ENCODE data around the gene PHACTR1. TPM values are rescaled to one million over a fixed set of nuclear protein-coding genes. Genes with fewer than 3 reads are reported as not detected.

PHACTR1 gene
- polyA plus RNA-seq, 3 donors, result 9.9 to 14.8 (median 12.4) TPM

GRCh38 chr6:13049666-13050254 is 333.2 kb downstream of the PHACTR1 start:
- no peak for DNase-seq (ENCODE audit: low read depth in 3 of 3, low spot score in 2 of 3)

GRCh38 chr6:13053006-13053461 is 336.5 kb downstream of the PHACTR1 start:
- DNase-seq (ENCODE audit: low read depth in 3 of 3, low spot score in 2 of 3), result no peak

GRCh38 chr6:13058051-13058450 is 341.5 kb downstream of the PHACTR1 start:
- no peak for DNase-seq (ENCODE audit: low read depth in 3 of 3, low spot score in 2 of 3)

DNA sequence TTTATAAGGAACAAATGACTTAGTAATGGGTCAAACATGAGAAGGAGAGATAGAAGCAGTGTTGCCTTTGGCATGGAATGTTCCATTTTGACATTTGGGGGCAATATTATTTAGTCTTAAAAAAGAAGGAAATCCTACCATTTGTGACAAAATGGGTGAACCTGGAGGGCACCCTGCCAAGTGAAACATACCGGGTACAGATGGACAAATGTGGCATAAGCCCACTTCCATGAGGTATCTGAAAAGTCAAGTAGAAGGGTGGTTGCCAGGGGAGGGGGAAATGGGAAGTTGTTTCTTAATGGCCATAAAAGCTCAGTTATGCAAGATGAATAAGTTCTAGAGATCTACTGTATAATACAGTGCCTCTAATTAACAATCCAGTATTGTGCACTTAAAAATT is 342.5 kb downstream of the PHACTR1 start:
- no peak for DNase-seq (ENCODE audit: low read depth in 3 of 3, low spot score in 2 of 3)

DNA sequence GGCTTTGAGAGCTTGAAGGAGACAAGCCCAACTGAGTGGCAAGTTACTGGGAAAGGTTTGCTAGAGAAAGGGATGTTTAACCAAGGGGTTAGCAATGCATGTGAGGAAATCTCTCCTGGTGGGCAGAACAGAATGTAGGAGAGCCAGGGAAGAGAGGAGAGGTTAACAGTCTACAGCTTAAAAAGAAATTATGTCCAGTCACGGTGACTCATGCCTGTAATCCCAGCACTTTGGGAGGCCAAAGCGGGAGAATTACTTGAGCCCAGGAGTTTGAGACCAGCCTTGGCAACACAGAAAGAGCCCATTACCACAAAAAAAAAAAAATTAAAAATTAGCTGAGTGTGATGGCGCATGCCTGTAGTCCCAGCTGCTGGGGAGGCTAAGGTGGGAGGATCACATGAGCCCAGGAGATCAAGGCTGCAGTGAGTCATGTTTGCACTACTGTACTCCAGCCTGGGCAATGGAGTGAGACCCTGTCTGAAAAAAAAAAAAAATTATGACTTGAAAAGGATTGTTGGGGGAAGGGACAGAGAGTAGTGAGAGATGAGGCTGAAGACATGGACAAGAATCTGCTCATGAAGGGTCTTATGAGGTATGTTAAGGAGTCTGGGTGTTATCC is 346.8 kb downstream of the PHACTR1 start:
- no peak for DNase-seq (ENCODE audit: low read depth in 3 of 3, low spot score in 2 of 3)

GRCh38 chr6:13065581-13065980 is 349.0 kb downstream of the PHACTR1 start:
- no peak for DNase-seq (ENCODE audit: low read depth in 3 of 3, low spot score in 2 of 3)

GRCh38 chr6:13066050-13066449 is 349.5 kb downstream of the PHACTR1 start:
- no peak for DNase-seq (ENCODE audit: low read depth in 3 of 3, low spot score in 2 of 3)

DNA sequence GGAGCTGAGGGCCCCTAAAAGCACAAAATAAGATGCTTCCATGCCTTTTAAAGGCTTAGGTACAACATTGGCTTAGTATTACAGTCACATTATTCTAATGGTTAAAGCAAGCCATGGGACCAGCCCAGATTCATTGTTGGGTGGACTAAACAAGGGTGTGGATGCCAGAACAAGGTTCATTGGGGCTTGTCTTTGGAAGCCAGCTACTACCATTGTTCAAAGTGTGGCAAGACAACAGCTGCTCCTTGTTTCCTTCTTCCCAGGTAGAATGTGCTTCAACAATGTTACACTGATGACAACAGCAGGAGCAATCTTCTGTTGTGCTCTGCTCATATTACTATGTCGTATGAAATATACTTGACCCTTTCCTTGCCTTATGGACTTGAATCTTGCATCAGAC is 350.3 kb downstream of the PHACTR1 start:
- DNase-seq (ENCODE audit: low read depth in 3 of 3, low spot score in 2 of 3), result no peak

- DNase-seq (ENCODE audit: low read depth in 3 of 3, low spot score in 2 of 3), result no peak
Observed at GRCh38 chr6:13068586-13069210, 352.1 kb downstream of the PHACTR1 start.

- no peak for DNase-seq (ENCODE audit: low read depth in 3 of 3, low spot score in 2 of 3)
Observed at GRCh38 chr6:13071550-13072345, 355.2 kb downstream of the PHACTR1 start.

GRCh38 chr6:13072686-13073347 is 356.2 kb downstream of the PHACTR1 start:
- no peak for DNase-seq (ENCODE audit: low read depth in 3 of 3, low spot score in 2 of 3)

GRCh38 chr6:13074415-13075140 is 358.0 kb downstream of the PHACTR1 start:
- no peak for DNase-seq (ENCODE audit: low read depth in 3 of 3, low spot score in 2 of 3)

DNA sequence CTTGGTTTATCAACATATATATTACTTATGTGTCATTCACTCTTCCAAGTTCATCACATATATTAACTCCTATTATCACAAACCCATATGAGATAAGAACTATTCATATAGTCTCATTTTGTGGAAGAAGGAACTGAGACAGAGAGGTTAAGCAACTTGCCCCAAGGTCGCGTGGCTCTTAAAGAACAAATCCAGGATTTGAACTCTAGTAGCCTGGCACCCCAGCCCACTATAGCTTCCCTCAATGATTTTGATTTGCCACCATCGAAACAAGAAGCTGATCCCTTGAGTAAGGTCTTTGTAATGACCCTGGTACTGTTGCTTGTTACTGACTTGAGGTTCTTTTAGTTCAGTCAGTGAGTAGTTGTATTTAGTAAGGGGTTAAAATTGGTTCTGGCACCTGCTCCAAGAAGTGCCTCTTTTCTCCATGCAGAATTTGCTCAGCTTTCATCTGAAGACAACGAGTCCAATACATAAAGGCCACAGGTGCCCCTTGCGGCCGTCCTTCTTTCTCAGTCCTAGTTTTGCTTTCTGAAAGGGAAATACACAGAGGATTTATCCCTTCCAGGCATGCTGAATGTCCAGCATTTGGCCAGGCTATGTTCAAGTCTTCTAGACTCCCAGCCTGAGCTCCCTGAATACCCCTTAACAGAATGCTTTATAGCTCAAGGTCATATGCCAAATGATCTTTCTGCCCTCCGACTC is 358.7 kb downstream of the PHACTR1 start:
- no peak for DNase-seq (ENCODE audit: low read depth in 3 of 3, low spot score in 2 of 3)

DNA sequence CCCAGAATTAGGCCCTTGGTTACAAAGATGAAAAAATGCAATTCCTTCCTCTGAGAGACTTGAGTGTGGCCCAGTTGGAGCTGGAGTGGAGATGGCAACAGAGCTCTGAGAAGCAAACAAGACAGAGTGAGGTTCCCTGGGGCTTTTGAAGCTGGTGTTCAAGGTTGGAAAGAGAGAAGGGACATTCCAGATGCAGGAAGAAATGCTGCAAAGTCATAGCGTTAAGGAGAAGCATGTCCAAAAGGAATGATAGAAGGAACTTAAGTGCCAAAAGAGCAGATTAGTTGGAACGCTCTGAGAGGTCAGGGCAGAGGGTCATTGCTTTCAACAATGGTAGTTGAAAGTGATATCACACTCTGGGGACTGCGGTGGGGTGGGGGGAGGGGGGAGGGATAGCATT is 360.0 kb downstream of the PHACTR1 start:
- no peak for DNase-seq (ENCODE audit: low read depth in 3 of 3, low spot score in 2 of 3)

GRCh38 chr6:13077117-13077516 is 360.6 kb downstream of the PHACTR1 start:
- no peak for DNase-seq (ENCODE audit: low read depth in 3 of 3, low spot score in 2 of 3)

GRCh38 chr6:13079096-13079723 is 362.6 kb downstream of the PHACTR1 start:
- DNase-seq (ENCODE audit: low read depth in 3 of 3, low spot score in 2 of 3), result no peak

- no peak for DNase-seq (ENCODE audit: low read depth in 3 of 3, low spot score in 2 of 3)
Observed at GRCh38 chr6:13080462-13081188, 364.1 kb downstream of the PHACTR1 start.

- DNase-seq (ENCODE audit: low read depth in 3 of 3, low spot score in 2 of 3), result no peak
Observed at GRCh38 chr6:13081189-13081563, 364.6 kb downstream of the PHACTR1 start.

Measured in right renal cortex interstitium (tissue), 3 donors.